Peyer's patch (tissue), 4 donors: ENCODE measurements around the gene BHLHA15. TPM values are rescaled to one million over a fixed set of nuclear protein-coding genes. Genes with fewer than 3 reads are reported as not detected.

Experiments used
- DNase-seq, 3 donors: peaks; one replicate each; pipeline ENCODE4 v3.0.0-alpha.2; 2017 to 2019
- H3K27ac ChIP-seq, 4 donors: fragments of 200-600 bp; sonication (generic); one replicate each; pipeline ENCODE4 v1.5.1; 2016 to 2019
- H3K27me3 ChIP-seq, 2 donors: fragments of 200-600 bp; sonication (generic); one replicate each; pipeline ENCODE4 v1.5.1; 2019
- H3K36me3 ChIP-seq, 3 donors: fragments of 200-600 bp; sonication (generic); one replicate each; pipeline ENCODE4 v1.5.1; 2016 to 2019
- H3K4me1 ChIP-seq, 4 donors: fragments of 200-600 bp; sonication (generic); one replicate each; pipeline ENCODE4 v1.5.1; 2016 to 2019
- H3K4me3 ChIP-seq, 4 donors: fragments of 200-600 bp; sonication (generic); 1 replicate in 3 of 4; 2 replicates in 1 of 4; pipeline ENCODE4 v1.5.1; 2016 to 2019; ENCODE audit warnings: mild to moderate bottlenecking in 1 of 4
- H3K9me3 ChIP-seq, 4 donors: fragments of 200-600 bp; sonication (generic); one replicate each; pipeline ENCODE4 v1.5.1; 2016 to 2019; ENCODE audit warnings: mild to moderate bottlenecking in 1 of 4
- CTCF ChIP-seq, 6 experiments: fragments of 450-650 bp in 4 of 6; fragments of 200-600 bp in 2 of 6; sonication (generic) in 1 of 6; IDR thresholded peaks; one replicate each; pipeline ENCODE4 v1.5.1; 2017 to 2019; ENCODE audit warnings: antibody characterized with exemption in 6 of 6, mild to moderate bottlenecking in 3 of 6, moderate library complexity in 1 of 6
- POLR2A ChIP-seq, 2 donors: fragments of 450-650 bp; IDR thresholded peaks; one replicate each; pipeline ENCODE4 v1.5.1; 2017; ENCODE audit warnings: antibody characterized with exemption in 2 of 2, mild to moderate bottlenecking in 2 of 2, moderate library complexity in 2 of 2
- total RNA-seq, 4 donors: library from RNA; depleted of rRNA; stranded (reverse); fragments of >200 nt; gene quantifications; one replicate each; pipeline ENCODE4 v1.1.0, GENCODE V29; 2016

Gene BHLHA15
- total RNA-seq, 4 donors from 2014 or later, result 1.6 to 9.9 TPM; not detected in 2

DNA sequence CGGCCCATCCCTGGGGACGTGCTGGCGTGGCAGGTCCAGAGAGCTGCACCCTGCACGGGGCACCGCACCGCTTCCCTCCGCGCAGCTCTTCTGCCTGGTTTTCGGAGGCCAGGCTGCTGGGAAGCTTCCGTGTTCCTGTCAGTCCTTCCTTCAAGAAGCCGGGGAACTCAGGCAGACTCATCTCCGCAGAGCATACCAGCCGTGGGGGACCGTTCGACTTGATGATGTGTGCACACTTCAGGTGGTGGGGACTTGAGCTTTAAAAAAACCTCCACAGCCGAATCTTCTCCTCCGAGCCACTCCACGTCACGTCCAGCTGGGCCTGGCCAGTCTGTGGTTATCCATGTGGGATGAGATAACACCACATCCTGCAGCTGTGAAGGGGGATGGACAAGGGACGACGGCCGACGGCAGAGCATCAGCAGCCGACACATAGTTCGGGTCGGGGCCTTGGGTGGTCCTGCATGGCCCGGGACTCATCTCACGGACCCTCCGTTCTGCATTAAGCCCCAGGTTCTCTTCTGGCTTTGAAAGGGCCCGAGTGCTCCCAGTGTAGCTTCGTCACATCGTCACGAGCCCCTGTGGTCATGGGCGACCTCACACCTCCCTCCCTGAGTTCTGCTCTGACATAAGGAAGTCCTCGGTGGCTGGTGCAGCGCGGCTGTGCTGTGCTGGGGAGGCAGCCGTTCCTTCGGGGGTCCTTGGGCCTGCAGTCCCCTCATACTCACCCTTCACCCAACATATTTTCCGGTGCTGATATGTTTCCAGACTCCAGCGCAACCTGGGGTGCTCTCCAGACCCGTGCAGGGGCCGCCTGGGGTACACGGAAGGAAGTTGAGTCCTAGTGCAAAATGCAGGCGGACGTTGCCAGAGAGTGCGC is 4.5 kb upstream of the BHLHA15 start:
- TF ChIP-seq CTCF (IDR thresholded peaks at IDR 0.05) (no peak), POLR2A (IDR thresholded peaks at IDR 0.05) (no peak)
- peak in 2 of 3 donors; percentile 43 to 48 for DNase-seq
- no peak overlapping the region for H3K27ac ChIP-seq
- peaks cover 0 to 33% (median 0%) of the 10 kb centered on the region in 3 donors for H3K36me3 ChIP-seq
- no peaks in the 10 kb centered on the region for H3K27me3 ChIP-seq
- no peak overlapping the region for H3K4me3 ChIP-seq
- peaks cover 0 to 31% (median 10%) of the 10 kb centered on the region in 4 donors for H3K4me1 ChIP-seq
- H3K9me3 ChIP-seq, result no peaks in the 10 kb centered on the region

DNA sequence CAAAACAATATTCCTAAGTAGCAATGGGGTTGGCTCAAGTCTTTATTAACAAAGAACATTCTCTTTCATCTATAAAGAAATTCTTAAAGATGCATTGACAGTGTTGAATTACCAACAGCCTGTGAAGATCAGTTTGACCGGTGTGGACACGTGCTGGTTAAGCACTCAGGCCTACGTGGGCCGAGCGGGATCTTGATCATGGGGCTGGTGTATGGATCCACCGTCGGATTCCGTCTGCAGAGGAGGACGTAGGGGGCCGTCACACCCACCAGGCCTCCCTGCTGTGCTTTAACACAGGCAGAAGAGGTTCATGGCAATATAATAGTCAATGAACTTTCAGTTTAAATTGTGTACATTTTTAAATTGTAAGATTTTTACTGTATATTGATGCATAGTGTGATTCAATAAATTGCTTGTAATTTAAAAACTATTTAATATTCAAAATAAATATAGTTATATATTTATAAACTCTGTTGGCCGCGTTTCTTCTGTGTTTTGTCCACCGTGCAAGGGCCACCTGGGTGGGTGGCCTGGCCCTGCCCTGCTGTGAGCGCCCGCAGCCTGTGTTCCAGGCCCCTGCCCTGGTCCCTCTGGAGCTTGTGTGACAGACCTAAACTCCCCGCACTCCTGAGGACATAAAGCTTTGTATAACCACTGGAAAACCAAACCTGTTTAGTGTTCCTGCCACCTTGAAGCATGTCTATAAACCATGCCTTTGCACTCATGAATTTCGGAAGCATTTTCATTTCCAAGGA is 1.9 kb upstream of the BHLHA15 start:
- peaks cover 0 to 21% (median 0%) of the 10 kb centered on the region in 3 donors for H3K36me3 ChIP-seq
- TF ChIP-seq POLR2A (IDR thresholded peaks at IDR 0.05), result no peak
- no peak for TF ChIP-seq CTCF (IDR thresholded peaks at IDR 0.05)
- H3K27me3 ChIP-seq, result no peaks in the 10 kb centered on the region
- peak in 1 of 3 donors; percentile 39 for DNase-seq
- H3K9me3 ChIP-seq, result no peaks in the 10 kb centered on the region
- H3K4me3 ChIP-seq, result no peak overlapping the region
- H3K4me1 ChIP-seq, result peaks cover 0 to 15% (median 7%) of the 10 kb centered on the region in 4 donors
- no peak overlapping the region for H3K27ac ChIP-seq

DNA sequence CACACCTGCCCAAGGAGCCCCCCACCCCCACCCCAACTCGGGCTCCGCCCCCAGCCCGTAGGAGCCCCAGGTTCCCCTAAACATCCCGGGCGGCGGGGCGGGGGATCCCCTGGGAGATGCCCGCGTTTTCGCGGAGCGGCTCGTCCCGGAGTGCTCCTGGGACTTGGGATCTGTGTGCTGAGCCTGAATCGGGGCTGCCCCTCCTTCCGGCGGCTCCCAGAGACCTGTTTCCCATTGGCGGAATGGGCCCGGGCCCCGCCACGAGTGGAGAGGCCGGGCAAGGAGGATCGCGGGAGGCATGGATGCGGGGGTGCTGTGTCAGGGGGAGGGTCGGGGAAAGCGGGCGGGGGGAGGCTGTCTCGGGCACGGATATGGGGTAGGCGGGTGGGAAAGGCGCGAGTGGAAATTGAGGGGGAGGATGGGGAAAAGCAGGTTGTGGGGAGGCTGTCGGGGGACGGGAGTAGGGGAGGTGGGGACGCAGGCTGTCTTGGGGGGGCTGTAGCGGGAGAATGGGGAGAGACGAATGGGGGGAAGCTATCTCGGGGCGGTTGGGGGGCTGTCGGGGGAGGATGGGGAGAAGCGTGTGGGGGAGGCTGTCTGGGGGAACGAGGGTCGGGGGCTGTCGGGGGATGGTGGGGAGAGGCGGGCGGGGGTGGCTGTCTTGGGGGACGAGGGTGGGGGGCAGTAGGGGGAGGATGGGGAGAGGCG is 572 bp upstream of the BHLHA15 start:
- peak in 2 of 3 donors; percentile 49 to 55 for DNase-seq
- TF ChIP-seq CTCF (IDR thresholded peaks at IDR 0.05) (no peak), POLR2A (IDR thresholded peaks at IDR 0.05) (no peak)

DNA sequence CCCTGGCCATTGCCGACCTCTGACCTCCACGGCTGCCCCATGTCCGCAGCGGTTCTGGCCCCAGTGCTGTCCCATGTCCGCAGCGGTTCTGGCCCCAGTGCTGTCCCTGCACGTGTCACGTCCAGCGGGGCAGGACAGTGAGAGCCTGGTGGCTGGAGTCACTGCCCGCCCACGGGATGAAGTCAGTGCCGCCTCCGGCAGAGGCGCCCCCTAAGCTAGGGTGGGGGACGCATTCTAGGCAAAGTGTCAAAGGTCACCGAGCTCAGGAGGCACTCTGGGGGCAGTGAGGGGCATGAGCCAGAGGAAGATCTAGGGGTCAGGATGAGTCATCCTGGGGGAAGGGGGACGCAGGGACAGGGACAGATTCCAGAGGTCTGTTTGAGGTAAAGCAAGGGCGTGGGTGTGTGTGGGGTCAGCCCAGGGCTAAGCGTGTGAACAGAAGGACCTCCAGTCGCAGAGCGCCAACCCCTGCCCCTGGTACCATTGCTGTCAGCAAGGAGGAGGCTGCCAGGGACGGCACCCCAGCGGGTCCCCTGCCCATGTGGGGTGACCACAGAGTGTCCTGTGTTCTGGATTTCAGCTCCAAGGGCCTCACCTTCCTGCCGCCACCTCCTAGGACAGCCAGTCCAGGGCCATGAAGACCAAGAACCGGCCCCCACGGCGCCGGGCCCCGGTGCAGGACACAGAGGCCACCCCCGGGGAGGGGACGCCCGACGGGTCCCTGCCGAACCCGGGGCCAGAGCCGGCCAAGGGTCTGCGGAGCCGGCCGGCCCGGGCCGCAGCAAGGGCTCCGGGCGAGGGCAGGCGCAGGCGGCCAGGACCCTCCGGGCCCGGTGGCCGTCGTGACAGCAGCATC is 665 bp downstream of the BHLHA15 start:
- Histone ChIP-seq H3K36me3 (peaks cover 0 to 8% (median 0%) of the 10 kb centered on the region in 3 donors), H3K27ac (peak overlapping the region in 3 of 4 donors; percentile 15 to 39 (median 17)), H3K4me3 (peak overlapping the region; percentile 14 to 63 (median 46)), H3K4me1 (peaks cover 0 to 15% (median 6%) of the 10 kb centered on the region in 4 donors), H3K9me3 (no peaks in the 10 kb centered on the region), H3K27me3 (no peaks in the 10 kb centered on the region)
- no peak for TF ChIP-seq CTCF (IDR thresholded peaks at IDR 0.05)
- no peak for TF ChIP-seq POLR2A (IDR thresholded peaks at IDR 0.05)
- DNase-seq, result peak in 2 of 3 donors; percentile 45

More for the DNA sequence above, 572 bp upstream of the BHLHA15 start:
- H3K27me3 ChIP-seq, result no peaks in the 10 kb centered on the region
- peak overlapping the region in 3 of 4 donors; percentile 40 to 63 (median 52) for H3K4me3 ChIP-seq
- peaks cover 0 to 13% (median 0%) of the 10 kb centered on the region in 3 donors for H3K36me3 ChIP-seq
- peaks cover 0 to 15% (median 6%) of the 10 kb centered on the region in 4 donors for H3K4me1 ChIP-seq
- no peaks in the 10 kb centered on the region for H3K9me3 ChIP-seq
- H3K27ac ChIP-seq, result no peak overlapping the region
